ENCODE measurements around the gene LRRC4C. TPM values are rescaled to one million over a fixed set of nuclear protein-coding genes. Genes with fewer than 3 reads are reported as not detected.

LRRC4C gene
- total and polyA plus RNA-seq, 7 donors: 0.98 to 5.4 (median 3.0) TPM; not detected in 1

DNA sequence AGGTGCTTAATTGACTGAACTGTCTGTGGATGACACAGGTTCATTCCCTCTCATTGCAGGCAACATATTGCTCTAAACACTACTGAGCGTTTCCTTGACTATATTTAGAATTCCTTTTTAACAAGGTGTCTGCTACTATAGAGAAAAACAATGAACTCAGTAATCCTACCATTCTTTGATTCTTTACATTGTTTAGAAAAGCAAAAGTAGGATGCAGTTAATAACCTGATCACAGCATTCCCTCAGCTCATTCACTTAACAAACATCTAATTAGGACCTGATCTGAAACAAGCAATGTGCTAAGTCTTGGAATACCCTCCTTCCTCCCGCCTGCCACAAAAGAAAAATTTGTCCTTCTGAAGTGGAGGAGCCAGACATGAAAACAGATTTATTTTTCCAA is 313.1 kb downstream of the LRRC4C start:
- DNase-seq: no peak
- Histone ChIP-seq H3K27ac (no peak overlapping the region), H3K4me1 (no peaks in the 10 kb centered on the region), H3K27me3 (no peaks in the 10 kb centered on the region), H3K9me3 (no peaks in the 10 kb centered on the region), H3K4me3 (no peak overlapping the region), H3K36me3 (no peaks in the 10 kb centered on the region)
- intact Hi-C loops (cut with DNase I): no loop called here
- WGBS, 2 donors: 54 to 66% methylated on average over 2 of the region's 2 CpGs
- no peak for TF ChIP-seq POLR2A (IDR thresholded peaks at IDR 0.05)
- no peak for TF ChIP-seq POLR2AphosphoS5 (IDR thresholded peaks at IDR 0.05)
- TF ChIP-seq, protein P1, sequence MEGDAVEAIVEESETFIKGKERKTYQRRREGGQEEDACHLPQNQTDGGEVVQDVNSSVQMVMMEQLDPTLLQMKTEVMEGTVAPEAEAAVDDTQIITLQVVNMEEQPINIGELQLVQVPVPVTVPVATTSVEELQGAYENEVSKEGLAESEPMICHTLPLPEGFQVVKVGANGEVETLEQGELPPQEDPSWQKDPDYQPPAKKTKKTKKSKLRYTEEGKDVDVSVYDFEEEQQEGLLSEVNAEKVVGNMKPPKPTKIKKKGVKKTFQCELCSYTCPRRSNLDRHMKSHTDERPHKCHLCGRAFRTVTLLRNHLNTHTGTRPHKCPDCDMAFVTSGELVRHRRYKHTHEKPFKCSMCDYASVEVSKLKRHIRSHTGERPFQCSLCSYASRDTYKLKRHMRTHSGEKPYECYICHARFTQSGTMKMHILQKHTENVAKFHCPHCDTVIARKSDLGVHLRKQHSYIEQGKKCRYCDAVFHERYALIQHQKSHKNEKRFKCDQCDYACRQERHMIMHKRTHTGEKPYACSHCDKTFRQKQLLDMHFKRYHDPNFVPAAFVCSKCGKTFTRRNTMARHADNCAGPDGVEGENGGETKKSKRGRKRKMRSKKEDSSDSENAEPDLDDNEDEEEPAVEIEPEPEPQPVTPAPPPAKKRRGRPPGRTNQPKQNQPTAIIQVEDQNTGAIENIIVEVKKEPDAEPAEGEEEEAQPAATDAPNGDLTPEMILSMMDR (IDR thresholded peaks at IDR 0.05): no peak
- no peak for TF ChIP-seq EP300 (IDR thresholded peaks at IDR 0.05)

DNA sequence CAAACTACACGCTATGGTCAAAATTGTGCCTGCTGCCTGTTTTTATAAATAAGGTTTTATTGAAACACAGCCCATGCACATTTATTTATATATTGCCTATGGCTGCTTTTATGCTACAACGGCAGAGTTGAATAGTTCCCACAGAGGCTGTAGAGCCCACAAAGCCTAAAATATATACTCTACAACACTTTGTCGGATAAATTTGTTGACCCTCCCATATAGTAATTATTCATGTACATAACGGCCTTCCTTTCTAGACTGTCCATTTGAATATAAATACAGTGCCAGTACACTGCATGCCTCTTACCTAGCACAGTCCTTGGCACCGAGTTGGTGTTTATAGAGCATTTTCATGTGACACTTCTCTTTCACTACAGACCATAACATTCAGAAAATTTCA is 314.0 kb downstream of the LRRC4C start:
- intact Hi-C loops (cut with DNase I): no loop called here
- Histone ChIP-seq H3K9me3 (no peaks in the 10 kb centered on the region), H3K27me3 (no peaks in the 10 kb centered on the region), H3K36me3 (no peaks in the 10 kb centered on the region), H3K4me1 (no peaks in the 10 kb centered on the region), H3K27ac (no peak overlapping the region), H3K4me3 (no peak overlapping the region)
- no peak for DNase-seq
- TF ChIP-seq POLR2A (IDR thresholded peaks at IDR 0.05) (no peak), EP300 (IDR thresholded peaks at IDR 0.05) (no peak), POLR2AphosphoS5 (IDR thresholded peaks at IDR 0.05) (no peak)
- TF ChIP-seq, protein P1 (IDR thresholded peaks at IDR 0.05): no peak
- WGBS, 2 donors: 84 to 87% methylated on average over 5 of the region's 5 CpGs

DNA sequence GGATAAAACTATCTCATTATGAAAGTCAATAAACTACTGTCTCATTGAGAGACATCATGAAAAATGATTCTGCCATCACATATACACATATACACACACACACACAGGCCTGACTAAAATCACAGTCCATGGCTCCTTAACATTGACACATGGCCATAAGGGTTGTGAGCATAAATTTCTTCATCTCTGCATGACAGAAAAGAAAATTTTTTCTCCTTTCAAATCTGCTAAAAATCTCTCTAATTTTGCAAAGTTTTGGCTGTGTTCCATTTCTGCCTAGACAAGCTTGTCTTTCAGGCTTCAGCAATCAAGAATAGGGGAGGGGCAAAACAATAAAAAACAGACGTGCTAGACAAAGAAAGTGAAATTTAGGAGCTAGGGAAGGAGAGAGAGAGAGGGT is 324.5 kb downstream of the LRRC4C start:
- intact Hi-C loops (cut with DNase I): no loop called here
- H3K9me3 ChIP-seq: peaks cover 0 to 2% (median 0%) of the 10 kb centered on the region in 4 donors
- TF ChIP-seq POLR2AphosphoS5 (IDR thresholded peaks at IDR 0.05) (no peak), POLR2A (IDR thresholded peaks at IDR 0.05) (no peak), EP300 (IDR thresholded peaks at IDR 0.05) (no peak)
- TF ChIP-seq, protein P1 (IDR thresholded peaks at IDR 0.05): no peak
- 3 to 23% methylated on average over 1 of the region's 1 CpG for WGBS, 2 donors
- DNase-seq: no peak
- no peaks in the 10 kb centered on the region for H3K4me1 ChIP-seq
- no peaks in the 10 kb centered on the region for H3K27me3 ChIP-seq
- H3K36me3 ChIP-seq: no peaks in the 10 kb centered on the region
- no peak overlapping the region for H3K4me3 ChIP-seq
- H3K27ac ChIP-seq: no peak overlapping the region

DNA sequence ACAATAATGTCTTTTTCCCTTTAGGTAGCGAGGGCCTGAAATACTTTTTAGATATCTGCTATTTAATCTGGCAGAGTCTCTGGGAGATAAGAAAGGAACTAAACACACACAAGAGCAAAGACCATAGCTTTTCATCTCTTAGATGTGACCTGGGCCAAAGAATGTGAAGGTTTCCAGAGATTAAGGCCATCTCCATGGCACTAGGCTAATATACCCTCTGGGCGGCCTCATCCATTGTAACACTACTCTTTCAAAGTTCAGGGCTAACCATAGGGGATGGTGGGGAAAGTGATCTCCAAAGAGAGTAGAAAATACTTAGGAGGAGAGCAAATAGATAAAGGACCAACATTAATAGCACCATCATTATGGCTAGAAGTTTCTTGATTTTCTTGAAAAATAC is 326.4 kb downstream of the LRRC4C start:
- Histone ChIP-seq H3K9me3 (peaks cover 0 to 2% (median 0%) of the 10 kb centered on the region in 4 donors), H3K4me1 (no peaks in the 10 kb centered on the region), H3K4me3 (no peak overlapping the region), H3K27me3 (no peaks in the 10 kb centered on the region), H3K36me3 (no peaks in the 10 kb centered on the region), H3K27ac (no peak overlapping the region)
- intact Hi-C loops (cut with DNase I): no loop called here
- no peak for DNase-seq
- 54 to 73% methylated on average over 2 of the region's 2 CpGs for WGBS, 2 donors
- TF ChIP-seq POLR2A (IDR thresholded peaks at IDR 0.05) (no peak), EP300 (IDR thresholded peaks at IDR 0.05) (no peak), POLR2AphosphoS5 (IDR thresholded peaks at IDR 0.05) (no peak)
- TF ChIP-seq, protein P1 (IDR thresholded peaks at IDR 0.05): no peak

DNA sequence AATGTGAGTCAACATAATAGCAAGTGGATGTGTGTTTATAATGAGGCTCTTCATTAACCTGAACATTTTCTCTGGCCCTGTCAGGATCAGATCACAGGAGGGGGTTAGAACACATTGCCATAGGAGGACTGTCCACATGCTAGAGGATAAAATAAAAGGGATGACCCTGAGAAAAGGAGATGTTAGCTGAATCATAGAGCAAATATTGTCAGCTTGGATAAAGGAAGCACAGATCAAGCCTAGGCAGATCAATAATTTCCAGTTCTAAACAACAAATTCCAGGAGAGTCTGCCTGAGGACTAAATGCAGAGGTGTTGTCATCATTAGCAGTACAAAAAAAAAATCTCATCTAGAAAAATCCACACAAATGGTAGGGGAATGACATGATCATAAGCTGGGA is 337.9 kb downstream of the LRRC4C start:
- Histone ChIP-seq H3K4me1 (no peaks in the 10 kb centered on the region), H3K9me3 (no peaks in the 10 kb centered on the region), H3K27me3 (no peaks in the 10 kb centered on the region), H3K4me3 (no peak overlapping the region), H3K27ac (no peak overlapping the region), H3K36me3 (no peaks in the 10 kb centered on the region)
- intact Hi-C loops (cut with DNase I): no loop called here
- TF ChIP-seq, protein P1 (IDR thresholded peaks at IDR 0.05): no peak
- TF ChIP-seq POLR2A (IDR thresholded peaks at IDR 0.05) (no peak), EP300 (IDR thresholded peaks at IDR 0.05) (no peak), POLR2AphosphoS5 (IDR thresholded peaks at IDR 0.05) (no peak)
- DNase-seq: no peak
